Mesothelial cell of epicardium (in vitro differentiated cells): ENCODE measurements around the gene HSD17B8. TPM values are rescaled to one million over a fixed set of nuclear protein-coding genes. Genes with fewer than 3 reads are reported as not detected.

Source experiments
- DNase-seq, 2 experiments: peaks; one replicate each; pipeline ENCODE4 v3.0.0; 2021; ENCODE audit warnings: low spot score in 2 of 2; ENCODE audit not compliant: unreplicated experiment in 2 of 2
- H3K27ac Mint-ChIP-seq: 2 replicates; pipeline ENCODE4 v1.8.0; 2021; ENCODE audit warnings: mixed read lengths
- H3K27me3 Mint-ChIP-seq: 2 replicates; pipeline ENCODE4 v1.8.0; 2021; ENCODE audit warnings: low read depth, mixed read lengths
- H3K36me3 Mint-ChIP-seq: 2 replicates; pipeline ENCODE4 v1.8.0; 2021; ENCODE audit warnings: mixed read lengths
- H3K4me1 Mint-ChIP-seq: 2 replicates; pipeline ENCODE4 v1.8.0; 2021; ENCODE audit warnings: mixed read lengths
- H3K4me3 Mint-ChIP-seq: 2 replicates; pipeline ENCODE4 v1.8.0; 2021; ENCODE audit warnings: mild to moderate bottlenecking, moderate library complexity, mixed read lengths
- H3K9me3 Mint-ChIP-seq: 2 replicates; pipeline ENCODE4 v1.8.0; 2021; ENCODE audit warnings: mixed read lengths
- CTCF ChIP-seq: fragments of 200-600 bp; sonication (generic); IDR thresholded peaks from one replicate; pipeline ENCODE4 v1.5.0; 2021; ENCODE audit warnings: antibody characterized with exemption; ENCODE audit not compliant: unreplicated experiment
- total RNA-seq: library from RNA; stranded (reverse); gene quantifications from 3 replicates; pipeline ENCODE4 v1.2.1, GENCODE V29; 2021

The HSD17B8 gene
- total RNA-seq, 1 donor from 2014 or later, result 15.0 TPM

- no peak for DNase-seq
- H3K36me3 Mint-ChIP-seq, result no peaks in the 10 kb centered on the region
- no peak overlapping the region for H3K4me3 Mint-ChIP-seq
- no peaks in the 10 kb centered on the region for H3K4me1 Mint-ChIP-seq
- peaks cover 4% of the 10 kb centered on the region for H3K9me3 Mint-ChIP-seq
- peaks cover 4% of the 10 kb centered on the region for H3K27me3 Mint-ChIP-seq
- H3K27ac Mint-ChIP-seq, result no peak overlapping the region
- no peak for TF ChIP-seq CTCF
Observed at GRCh38 chr6:33185654-33186187, 18.7 kb upstream of the HSD17B8 start.

GRCh38 chr6:33187809-33188208, 16.6 kb upstream of the HSD17B8 start:
- no peak overlapping the region for H3K27ac Mint-ChIP-seq
- H3K27me3 Mint-ChIP-seq, result peaks cover 15% of the 10 kb centered on the region
- H3K4me3 Mint-ChIP-seq, result no peak overlapping the region
- DNase-seq, result no peak
- no peaks in the 10 kb centered on the region for H3K36me3 Mint-ChIP-seq
- peaks cover 4% of the 10 kb centered on the region for H3K9me3 Mint-ChIP-seq
- TF ChIP-seq CTCF, result no peak
- peaks cover 10% of the 10 kb centered on the region for H3K4me1 Mint-ChIP-seq

- DNase-seq, result no peak
- Mint-ChIP-seq H3K9me3 (no peaks in the 10 kb centered on the region), H3K4me3 (no peak overlapping the region), H3K36me3 (no peaks in the 10 kb centered on the region), H3K27me3 (peaks cover 15% of the 10 kb centered on the region), H3K27ac (no peak overlapping the region), H3K4me1 (peaks cover 14% of the 10 kb centered on the region)
- no peak for TF ChIP-seq CTCF
Observed at GRCh38 chr6:33189164-33189563, 15.3 kb upstream of the HSD17B8 start.

- Mint-ChIP-seq H3K27me3 (peaks cover 15% of the 10 kb centered on the region), H3K9me3 (no peaks in the 10 kb centered on the region), H3K36me3 (peaks cover 3% of the 10 kb centered on the region), H3K4me1 (peaks cover 14% of the 10 kb centered on the region), H3K4me3 (no peak overlapping the region), H3K27ac (no peak overlapping the region)
- DNase-seq, result no peak
- no peak for TF ChIP-seq CTCF
Observed at GRCh38 chr6:33189625-33190448, 14.6 kb upstream of the HSD17B8 start.

GRCh38 chr6:33190504-33191107, 13.8 kb upstream of the HSD17B8 start:
- DNase-seq, result no peak
- Mint-ChIP-seq H3K36me3 (peaks cover 8% of the 10 kb centered on the region), H3K4me1 (peaks cover 14% of the 10 kb centered on the region), H3K27me3 (peaks cover 15% of the 10 kb centered on the region), H3K4me3 (no peak overlapping the region), H3K9me3 (no peaks in the 10 kb centered on the region), H3K27ac (no peak overlapping the region)
- no peak for TF ChIP-seq CTCF
